ENCODE measurements around the gene EPAS1.

- TF ChIP-seq CTCF (conservative IDR thresholded peaks at IDR 0.05; ENCODE audit: low read depth, low read length) (no peak), EZH2 (IDR thresholded peaks at IDR 0.05; ENCODE audit: low read length, unreplicated experiment) (no peak)
Measured at GRCh38 chr2:46413631-46414030, 116.4 kb downstream of the EPAS1 start.
